Stimulated activated CD4-positive, alpha-beta T cell treated with anti-CD3 and anti-CD28 coated beads, Interleukin-12 subunit alpha, Interleukin-12 subunit beta, amount 100 ng/mL, for 24 hours (primary cell): ENCODE measurements around the gene PPFIA4.
A peak's percentile ranks its signal among the peaks of the same experiment; 100 is the strongest.
"Not testable (repeated sequence)": the region's sequence is repeated elsewhere in the genome, so short reads cannot be mapped to it uniquely, and the experiment has no call there.

ENCODE experiments used
- DNase-seq, 2 experiments: peaks; one replicate each; pipeline ENCODE4 v3.0.0-alpha.2; 2020; ENCODE audit warnings: low read depth in 2 of 2

Gene PPFIA4

DNA sequence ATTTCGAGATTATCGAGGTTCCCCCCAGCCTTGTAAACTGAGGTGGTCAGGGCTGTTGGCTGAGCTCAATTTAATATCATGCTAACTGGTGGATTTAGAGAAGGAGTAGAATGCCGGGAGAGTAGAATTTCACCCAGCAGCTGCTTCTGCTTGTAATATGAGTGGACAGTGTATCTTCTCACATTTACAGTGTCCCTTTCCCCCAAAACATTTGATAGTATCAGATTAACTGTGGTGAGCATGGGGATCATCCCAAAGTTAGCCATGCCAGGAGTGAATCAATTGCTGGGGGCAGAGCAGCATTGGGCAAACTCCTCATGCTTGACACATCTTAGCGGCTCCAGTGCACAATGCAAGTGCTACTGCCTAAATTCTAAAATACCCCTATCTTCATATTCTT, 9.2 kb upstream of the PPFIA4 start:
- no peak for DNase-seq

DNA sequence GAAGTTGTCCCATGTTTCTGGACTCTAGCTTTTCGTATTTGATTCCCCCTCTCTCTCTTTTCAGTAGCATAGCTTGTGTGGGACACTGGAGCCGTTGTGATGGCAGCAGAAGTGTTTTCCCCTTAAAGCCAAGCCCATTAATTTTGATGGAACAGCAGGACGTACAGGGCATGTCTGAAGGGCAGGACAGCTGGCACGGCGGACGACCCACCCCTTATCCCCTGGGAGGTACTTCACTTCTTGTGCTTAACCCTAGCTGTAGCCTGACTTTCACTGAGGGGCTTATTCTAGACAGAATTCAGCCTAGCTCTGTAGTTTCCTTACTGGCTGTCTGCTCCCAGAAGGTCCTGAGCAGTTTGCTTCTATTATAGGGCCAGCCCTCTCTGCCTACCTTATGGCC, 8.6 kb upstream of the PPFIA4 start:
- no peak for DNase-seq

DNA sequence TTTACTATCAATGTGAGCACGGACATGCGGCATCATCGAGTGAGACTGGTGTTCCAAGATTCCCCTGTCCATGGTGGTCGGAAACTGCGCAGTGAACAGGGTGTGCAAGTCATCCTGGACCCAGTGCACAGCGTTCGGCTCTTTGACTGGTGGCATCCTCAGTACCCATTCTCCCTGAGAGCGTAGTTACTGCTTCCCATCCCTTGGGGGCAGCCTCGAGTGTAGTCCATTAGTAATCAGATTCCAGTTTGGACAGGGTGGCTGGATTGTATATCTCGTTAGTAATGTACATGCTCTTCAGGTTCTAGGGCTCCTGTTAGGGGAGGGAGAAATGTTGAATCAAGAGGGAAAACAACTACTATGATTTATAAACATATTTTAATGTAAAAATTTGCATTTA, 3.4 kb upstream of the PPFIA4 start:
- DNase-seq: not testable (repeated sequence)

DNA sequence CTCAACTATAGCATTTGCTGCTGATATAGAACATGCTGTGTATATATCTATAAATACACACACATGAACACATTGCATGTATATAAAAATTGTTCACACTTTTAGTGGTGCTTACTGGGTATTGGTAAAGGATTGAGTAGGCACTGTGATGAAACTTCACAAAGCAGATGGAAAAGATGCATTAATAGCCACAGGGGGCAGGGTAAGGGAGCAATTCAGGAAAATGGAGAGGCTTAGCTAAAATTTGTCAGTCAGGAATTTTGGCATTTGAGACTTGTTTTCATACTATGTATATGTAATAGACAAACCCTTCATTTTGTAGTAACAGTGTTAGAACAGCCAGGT, 633 bp upstream of the PPFIA4 start:
- DNase-seq: no peak

DNA sequence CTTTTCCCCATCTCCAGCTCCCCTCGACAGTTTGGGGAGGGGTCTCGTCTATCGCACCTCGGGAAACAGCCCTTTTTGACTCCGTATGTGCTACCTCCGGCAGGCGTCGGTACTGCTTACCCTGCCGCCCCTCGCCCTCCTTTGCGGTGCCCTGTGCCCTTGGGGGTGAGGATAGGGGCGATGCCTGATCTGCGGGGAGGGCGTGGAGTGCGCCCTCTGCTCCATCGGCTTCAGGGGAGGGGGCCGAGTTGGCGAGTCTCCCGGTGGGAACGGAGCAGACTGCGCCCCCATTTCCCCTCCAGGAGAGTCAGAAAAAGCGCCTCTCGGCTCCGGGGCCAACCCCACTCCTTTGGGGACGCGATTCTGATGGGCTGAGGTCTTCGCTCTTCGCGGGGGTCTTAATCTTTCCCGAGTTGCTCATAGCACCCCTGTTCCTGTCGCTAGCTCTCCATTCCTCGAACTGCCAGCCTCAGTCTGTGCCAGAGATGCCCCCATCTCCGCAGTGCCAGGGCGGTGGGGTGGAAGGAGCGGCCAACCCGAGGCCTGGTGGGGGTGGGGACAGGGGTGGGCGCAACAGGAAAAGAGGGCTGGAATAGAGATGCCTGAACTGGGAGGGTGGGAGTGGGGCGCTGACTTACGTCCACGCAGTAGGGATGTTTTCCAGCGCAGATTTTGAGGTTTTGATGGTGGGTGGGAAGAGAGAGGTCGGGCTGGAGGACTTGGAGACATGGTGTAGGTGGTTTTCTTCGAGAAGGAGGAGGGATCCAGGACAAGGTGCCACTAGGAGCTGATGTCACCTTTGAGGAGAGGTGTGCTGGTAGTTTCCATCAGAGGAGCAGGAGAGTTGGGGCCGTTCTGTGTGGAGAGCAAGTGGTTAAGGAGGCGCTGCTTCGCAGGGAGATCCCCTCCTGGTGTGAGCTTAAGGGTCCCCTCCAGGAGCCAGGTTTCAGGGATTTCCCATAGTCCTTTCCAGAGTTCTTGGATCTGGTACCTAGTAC, 674 bp downstream of the PPFIA4 start:
- no peak for DNase-seq

DNA sequence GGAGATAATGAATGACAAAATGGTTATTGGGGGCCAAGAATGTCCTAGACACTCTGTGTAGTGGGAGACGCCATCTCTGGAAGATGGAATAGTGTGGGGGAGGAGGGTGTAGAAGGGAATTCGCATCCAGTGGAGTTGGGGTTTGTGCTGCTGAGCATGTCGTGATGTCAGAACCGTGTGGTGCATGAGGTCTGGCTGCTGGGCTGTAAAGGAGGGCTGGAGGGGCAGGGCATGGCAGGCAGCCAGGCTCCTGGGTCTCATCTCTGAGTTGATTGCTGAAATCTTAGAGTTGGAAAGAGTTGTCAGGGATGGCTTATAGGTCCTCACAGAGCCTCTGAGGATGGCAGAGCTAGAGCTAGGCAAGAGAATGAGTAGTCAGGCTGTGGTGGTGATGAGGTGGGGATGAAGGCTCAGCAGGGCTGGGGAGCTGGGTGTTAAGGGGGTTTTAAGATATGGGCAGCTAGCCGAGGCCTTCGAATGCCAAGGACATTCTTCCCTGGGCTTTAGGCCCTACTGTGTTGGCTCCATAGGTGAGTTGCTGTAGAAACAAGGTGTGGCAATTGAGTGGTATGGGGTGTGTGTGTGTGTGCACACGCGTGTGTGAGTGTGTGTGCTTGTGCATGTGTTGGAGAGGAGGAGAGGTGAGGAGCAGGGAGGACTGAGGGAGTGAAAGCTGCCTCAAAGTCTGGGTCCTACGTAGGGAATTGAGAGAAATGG, 1.9 kb downstream of the PPFIA4 start:
- no peak for DNase-seq

DNA sequence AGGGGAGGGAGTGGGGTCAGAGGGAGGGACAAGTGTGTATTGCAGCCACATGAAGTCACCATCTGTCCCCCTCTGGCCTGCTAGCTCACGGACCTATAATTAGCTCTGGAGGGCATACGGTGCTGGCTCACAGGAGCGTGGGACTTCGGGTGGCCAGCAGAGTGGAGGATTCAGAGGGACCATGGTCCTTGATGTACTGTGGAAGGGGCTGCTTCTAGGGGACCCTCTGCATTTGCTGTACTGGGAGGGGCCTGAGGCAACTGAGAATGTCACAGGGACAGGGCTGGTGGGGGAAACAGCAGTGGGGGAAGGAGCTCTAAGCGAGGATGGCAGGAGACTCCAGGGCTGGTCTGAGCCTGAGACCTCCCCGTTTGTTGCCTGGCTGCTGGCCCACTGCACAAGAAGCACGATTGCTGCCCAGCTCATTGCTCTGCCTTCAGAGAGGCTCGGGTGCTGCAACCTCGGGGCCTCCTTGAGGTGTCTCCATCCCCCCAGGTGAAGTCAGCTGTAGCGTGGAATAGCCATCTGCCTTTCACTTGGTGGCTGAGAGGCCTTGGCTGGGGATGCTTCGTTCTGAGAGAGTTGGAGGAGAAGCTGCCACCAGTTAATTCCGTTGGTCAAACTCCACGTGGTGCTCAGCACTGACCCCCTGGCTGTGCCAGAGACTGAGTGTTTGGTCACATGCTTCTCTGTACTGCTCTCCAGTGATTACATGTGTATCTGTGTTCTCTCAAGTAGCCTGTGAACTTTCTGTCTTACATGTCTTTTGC, 2.7 kb downstream of the PPFIA4 start:
- no peak for DNase-seq

DNA sequence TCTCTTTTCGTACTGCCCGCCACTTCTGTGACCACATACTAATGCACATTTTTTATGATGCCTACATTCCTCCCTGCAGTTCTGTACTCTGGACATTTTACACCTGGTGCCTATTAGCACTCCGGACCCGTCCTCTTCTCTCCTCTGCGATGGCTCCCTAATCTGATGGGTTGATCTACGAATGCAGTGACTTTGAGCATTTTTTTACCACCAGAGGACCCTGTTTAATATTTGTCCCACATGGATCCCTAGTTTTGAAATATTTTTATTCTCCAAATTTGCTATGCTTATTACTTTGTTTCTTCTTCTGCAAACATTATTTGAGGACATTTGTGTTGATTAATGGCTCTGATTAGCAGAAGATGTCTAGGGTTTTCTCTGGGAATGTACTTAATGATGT, 5.2 kb downstream of the PPFIA4 start:
- DNase-seq: no peak

DNA sequence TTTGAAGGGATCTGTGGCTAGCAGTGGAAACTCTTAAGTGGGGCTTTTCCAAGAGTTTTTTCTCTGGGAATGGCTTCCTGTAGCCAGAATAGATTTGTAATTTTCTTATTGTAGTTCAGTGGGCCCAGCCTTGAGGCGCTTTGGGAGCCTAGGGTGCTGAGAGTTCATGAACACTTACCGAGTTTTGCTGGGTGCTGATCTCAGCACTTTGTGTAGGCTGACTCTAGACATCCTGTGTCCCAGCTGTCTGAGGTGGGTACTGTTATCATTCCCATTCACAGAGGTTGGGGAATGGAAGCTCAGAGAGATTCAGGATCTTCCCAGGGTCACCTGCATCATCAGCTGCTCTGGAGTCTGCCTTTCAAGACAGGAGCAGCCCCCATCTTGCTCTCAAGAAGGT, 7.0 kb downstream of the PPFIA4 start:
- DNase-seq: no peak

DNA sequence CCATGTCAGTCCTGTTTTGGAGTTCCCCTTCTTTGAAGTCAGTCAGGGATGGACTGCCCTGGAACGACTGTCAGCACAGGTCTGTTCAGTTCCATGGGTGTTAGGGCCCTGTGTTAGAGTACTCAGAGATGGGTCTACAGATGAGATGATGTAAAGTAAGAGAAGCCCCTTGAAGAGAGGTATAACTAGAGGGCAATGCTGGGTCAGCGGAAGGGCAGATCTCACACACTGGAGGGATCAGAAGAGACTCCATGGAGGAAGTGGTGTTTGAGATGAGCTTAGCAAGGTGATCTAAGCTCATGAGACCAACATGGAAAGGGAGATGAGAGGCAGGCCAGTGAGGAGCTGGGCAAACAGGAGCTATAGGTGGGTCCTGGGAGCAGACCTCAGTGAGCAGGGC, 7.6 kb downstream of the PPFIA4 start:
- no peak for DNase-seq

DNA sequence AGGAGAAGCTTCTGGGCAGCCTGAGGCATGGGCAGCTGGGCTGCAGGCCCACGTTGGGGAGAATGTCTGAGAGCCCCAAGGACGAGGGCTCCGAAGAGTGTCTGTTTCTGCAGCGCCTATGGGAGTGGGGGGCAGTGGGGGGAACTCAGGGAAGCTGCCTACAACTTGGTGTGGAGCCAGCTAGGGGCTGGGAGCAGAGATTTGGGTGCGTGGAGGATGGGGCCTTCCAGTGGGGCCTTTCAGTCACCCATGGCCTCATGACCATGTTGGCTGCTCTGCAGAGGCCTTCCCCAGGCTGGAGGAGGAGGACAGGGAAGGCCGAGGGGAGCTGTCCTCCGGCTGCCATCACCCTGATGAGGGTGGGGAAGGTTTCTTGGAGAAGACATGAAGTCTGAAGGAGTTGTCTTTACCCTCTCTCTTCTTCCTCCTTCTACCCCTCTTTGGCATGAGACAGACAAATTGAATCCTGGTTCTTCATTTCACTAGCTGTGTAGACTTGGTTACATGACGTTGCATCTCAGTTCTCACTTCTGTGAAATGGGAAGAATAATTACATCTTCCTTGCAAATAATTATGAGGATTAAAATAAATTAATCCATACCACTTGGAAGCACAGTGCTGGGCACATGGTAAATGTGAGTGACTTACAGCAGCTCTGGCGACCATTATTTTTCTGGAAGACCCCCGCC, 8.3 kb downstream of the PPFIA4 start:
- no peak for DNase-seq

DNA sequence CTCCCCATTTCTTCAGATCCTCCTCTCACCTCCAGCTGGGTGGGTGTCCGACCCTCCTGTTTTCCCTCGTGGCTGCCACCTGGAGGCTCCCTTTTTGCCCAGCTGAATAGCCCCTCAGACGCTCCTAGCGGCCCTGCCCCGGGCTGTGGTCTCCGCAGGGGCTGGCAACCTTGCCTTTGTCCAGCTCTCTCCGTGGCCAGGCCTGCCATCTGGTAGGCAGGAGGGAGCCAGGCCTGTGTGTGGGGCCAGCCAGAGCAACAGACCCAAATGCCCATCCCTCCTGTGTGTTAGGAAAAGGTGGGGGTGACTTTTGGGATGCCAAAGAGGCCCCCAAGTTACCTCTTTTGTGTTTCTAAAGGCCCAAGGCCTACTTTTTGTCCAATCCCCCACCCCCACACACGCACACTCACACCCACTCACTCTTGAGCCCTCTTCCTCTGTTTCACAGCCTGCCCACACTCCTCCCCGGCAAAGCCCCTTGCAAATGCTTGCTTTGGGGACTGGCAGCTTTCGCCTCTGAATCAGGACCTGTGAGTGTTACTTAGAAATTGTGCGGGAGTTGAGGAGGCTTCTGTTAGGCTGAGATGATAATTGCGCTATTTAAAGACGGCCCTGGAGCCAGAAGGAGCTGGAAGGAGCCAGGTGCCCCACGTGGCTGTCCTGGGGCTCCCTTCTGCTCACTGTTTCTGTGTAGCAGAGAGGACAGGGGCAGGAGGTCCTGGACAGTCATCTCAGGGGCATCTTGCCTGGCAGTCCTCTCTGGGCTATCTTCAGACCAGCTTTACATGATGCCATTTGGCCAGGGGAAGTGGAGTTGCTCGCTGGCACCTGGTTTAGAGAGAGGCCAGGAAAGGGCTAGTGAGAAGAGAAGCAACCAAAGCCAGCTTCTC, 9.1 kb downstream of the PPFIA4 start:
- no peak for DNase-seq

DNA sequence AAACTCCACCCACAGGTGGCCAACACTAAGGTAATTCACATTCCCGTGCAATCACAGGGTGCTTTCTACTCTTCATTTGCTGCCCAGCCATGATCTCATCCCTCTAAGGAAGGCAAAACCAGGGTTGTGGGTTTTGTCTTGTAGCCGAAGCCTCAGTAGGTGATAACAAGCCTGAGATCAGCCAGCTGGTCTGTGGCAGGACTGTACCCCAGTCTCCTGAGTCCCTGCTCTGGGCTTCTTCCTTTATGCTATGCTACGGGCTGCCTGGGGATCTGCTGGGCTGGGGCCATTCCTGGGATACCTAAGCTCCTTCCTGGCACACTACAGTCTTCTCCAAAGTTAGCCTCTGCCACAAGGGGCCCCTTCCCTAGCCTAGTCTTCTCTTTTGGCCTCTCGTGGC, 9.8 kb downstream of the PPFIA4 start:
- DNase-seq: no peak

DNA sequence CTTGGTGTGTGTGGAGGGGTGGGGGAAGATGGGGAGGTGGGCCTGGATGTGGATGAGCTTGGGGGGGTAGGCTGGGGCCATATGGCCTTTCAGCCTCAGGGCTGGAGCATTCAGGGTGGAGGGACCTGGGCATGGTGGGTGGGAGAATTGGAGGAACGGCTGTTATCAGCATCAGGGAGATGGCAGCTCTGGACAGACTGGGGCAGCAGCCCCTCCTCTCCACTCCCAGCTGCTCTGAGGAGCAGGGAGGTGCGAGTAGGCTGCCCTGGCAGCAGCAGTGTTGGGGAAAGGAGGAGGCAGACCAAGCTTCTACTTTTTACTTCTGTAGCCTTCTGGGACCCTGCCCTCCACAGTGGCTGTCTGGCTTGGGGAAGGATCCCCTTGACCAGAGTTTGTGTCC, 10.2 kb downstream of the PPFIA4 start:
- no peak for DNase-seq

DNA sequence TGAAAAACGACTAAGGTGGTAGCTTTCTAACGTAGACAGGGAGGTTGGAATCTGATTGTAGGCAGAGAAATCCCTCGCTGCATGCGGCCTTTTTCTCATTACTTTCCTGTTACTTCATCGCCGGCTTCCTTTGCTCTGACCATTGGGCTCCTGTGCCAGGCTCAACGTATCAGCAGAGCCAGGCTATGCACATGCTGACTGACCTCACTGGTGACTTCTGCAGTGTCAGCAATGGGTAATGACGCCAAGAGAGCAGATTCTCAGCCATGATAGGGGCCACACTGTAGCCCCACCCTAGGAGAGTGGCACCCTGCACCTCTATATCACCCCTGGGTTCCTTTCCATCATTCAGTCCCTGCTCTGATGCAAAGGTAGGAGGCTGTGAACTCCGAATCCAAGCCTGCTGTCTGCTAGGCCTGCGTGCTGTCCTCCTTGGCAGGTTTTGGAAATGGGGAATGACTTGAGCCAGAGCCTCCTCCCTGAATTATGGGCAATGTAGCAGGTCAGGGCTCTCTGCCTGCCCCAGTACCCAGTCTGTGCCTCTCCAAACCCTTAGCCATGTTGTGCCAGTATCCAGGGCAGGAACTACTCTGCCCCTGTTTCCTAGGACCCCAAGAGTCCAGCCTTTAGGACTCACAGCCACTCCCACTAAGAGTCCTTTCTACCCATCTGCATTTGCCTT, 11.4 kb downstream of the PPFIA4 start:
- no peak for DNase-seq

DNA sequence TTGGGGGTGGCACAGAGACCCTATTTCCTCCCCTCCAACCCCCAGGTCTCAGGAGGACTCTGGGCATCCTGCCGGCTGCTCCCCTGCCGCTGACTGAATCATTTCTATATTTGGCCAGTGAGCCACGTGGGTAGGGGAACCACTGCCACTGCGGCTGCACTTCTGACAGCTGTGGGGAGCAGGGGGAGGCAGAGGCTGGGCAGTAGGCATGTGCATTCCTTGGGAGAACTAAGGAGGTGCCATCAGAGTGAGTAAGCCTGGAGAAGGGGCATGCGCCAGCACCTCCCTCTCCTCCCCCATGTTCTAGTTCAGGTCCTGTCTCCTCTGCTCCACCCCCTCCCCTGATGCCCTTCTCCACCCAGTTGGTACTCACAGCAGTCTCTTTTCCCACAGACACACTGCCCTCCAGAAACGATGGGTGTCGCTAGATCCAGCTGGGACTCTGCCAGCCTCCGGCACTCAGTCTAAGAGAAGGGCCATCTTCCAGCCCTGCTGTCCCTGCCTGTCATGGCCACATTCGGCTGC, 12.0 kb downstream of the PPFIA4 start:
- no peak for DNase-seq

DNA sequence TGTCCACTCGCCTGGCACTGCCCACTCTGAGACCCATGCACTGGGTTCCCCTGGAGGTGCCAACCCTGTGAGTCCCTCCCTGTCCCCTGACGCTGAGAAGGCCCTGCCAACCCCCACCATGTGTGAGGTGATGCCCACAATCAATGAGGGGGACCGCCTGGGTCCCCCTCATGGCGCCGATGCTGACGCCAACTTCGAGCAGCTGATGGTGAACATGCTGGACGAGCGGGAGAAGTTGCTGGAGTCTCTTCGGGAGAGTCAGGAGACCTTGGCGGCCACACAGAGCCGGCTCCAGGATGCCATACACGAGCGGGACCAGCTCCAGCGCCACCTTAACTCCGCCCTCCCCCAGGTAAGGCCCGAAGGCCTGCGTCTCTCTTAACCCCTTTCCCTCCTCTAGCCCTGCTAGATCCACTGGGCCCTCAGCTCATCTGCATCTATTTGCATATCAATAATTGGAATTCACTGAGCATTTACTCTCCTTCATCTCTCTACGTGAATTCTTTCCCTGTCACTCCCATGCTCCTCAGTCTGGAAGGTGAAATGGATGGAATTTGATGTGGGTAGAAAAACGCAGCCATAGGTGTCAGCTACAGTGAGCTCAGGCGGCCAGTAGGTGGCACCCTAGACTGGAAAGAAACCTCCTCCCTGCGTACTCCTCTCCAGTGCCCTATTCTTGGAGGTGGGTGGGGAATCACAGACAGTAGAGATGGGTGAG, 12.8 kb downstream of the PPFIA4 start:
- peak; percentile 39 to 64 for DNase-seq

DNA sequence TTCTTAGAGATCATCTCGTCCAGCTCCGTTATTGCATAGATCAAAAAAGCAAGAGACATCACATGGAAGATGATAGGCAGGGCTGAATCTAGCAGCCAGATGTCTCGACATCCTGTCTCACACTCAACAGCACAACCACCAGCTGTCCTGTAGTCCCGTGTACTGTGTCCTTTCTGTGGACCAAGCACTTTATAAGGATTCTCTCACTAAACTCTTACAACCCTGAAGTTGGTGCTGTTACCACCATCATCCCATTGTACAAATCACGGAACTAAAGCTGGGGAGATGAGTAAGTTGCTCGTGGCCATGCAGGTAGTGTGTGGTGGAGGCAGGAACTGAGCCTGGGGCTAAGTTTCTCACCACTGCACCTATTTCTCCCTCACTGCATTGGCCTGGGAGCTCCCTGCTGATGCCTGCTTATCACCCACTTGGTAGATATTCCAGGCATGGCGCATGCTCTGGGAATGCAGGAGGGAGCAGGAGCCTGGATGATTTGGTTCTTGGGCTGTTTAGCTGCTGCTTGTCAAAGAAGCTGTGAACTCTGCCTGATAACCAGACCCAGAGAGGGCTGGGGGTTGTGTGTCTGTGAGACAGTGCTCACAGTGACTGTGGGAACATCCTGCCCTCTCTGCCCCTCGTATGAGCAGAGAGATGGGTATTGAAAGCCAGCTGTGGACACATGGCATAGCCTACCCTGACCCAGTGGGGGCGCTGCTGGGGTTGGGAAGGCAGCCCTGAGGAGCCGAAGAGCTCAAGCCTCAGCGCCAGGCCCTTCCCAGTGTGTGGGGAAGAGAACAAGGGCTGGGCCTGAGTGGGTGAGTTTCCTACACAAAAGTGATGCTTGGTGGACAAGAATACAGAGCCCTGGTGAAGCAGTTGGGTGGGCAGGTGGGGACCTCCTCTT, 13.6 kb downstream of the PPFIA4 start:
- no peak for DNase-seq
